ENCODE data around the gene OR4E1.
"Not testable (repeated sequence)": the region's sequence is repeated elsewhere in the genome, so short reads cannot be mapped to it uniquely, and the experiment has no call there.

Gene OR4E1

GRCh38 chr14:21698538-21698937, 24.9 kb upstream of the OR4E1 start:
- not testable (repeated sequence) for H3K27me3 ChIP-seq (ENCODE audit: control insufficient read depth in 1 of 2, insufficient read depth in 2 of 2, low read length in 2 of 2); H3K9ac ChIP-seq (ENCODE audit: low read length in 2 of 2); H3K36me3 ChIP-seq (ENCODE audit: control insufficient read depth in 2 of 2, insufficient read depth in 2 of 2, low read length in 2 of 2); H3K4me3 ChIP-seq (ENCODE audit: low read length in 2 of 2); H3K4me1 ChIP-seq (ENCODE audit: control insufficient read depth, insufficient read depth, low read length); H3K27ac ChIP-seq (ENCODE audit: low read length); H3K9me3 ChIP-seq (ENCODE audit: control insufficient read depth in 2 of 2, low read length in 2 of 2)

DNA sequence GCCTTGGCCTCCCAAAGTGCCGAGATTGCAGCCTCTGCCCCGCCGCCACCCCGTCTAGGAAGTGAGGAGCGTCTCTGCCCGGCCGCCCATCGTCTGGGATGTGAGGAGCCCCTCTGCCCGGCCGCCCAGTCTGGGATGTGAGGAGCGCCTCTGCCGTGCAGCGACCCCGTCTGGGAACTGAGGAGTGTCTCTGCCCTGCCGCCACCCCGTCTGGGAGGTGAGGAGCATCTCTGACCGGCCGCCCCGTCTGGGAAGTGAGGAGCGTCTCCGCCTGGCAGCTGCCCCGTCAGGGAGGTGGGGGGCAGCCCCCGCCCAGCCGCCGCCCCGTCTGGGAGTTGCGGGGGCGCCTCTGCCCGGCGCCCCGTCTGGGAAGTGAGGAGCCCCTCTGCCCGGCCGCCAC, 24.0 kb upstream of the OR4E1 start:
- not testable (repeated sequence) for H3K9me3 ChIP-seq (ENCODE audit: control insufficient read depth in 2 of 2, low read length in 2 of 2); H3K36me3 ChIP-seq (ENCODE audit: control insufficient read depth in 2 of 2, insufficient read depth in 2 of 2, low read length in 2 of 2); H3K27ac ChIP-seq (ENCODE audit: low read length); H3K4me3 ChIP-seq (ENCODE audit: low read length in 2 of 2); H3K4me1 ChIP-seq (ENCODE audit: control insufficient read depth, insufficient read depth, low read length); H3K27me3 ChIP-seq (ENCODE audit: control insufficient read depth in 1 of 2, insufficient read depth in 2 of 2, low read length in 2 of 2); H3K9ac ChIP-seq (ENCODE audit: low read length in 2 of 2)

DNA sequence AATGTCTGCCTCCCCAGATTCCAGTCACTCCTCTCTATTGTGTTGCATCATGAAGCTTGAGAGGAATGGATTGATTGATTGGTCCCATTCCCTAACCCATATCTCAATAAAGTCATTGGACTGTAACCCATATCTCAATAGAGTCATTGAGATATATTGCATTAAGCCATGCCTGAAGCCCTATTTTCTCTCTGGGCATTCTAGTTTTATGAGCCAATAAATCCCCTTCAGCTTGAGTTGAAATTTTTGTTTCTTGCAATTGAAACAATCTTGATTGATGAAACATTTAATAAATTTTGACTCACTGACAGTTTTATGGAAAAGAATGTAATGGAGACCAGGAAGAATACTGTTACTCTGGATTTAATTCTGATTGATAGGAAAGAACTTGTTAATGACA, 20.8 kb upstream of the OR4E1 start:
- Histone ChIP-seq H3K9me3 (ENCODE audit: control insufficient read depth in 2 of 2, low read length in 2 of 2) (no peaks in the 10 kb centered on the region), H3K4me1 (ENCODE audit: control insufficient read depth, insufficient read depth, low read length) (no peaks in the 10 kb centered on the region), H3K27me3 (ENCODE audit: control insufficient read depth in 1 of 2, insufficient read depth in 2 of 2, low read length in 2 of 2) (no peaks in the 10 kb centered on the region), H3K36me3 (ENCODE audit: control insufficient read depth in 2 of 2, insufficient read depth in 2 of 2, low read length in 2 of 2) (no peaks in the 10 kb centered on the region), H3K4me3 (ENCODE audit: low read length in 2 of 2) (no peak overlapping the region), H3K9ac (ENCODE audit: low read length in 2 of 2) (no peak overlapping the region), H3K27ac (ENCODE audit: low read length) (no peak overlapping the region)

GRCh38 chr14:21686468-21686867, 12.8 kb upstream of the OR4E1 start:
- no peaks in the 10 kb centered on the region for H3K27me3 ChIP-seq (ENCODE audit: control insufficient read depth in 1 of 2, insufficient read depth in 2 of 2, low read length in 2 of 2)
- no peak overlapping the region for H3K4me3 ChIP-seq (ENCODE audit: low read length in 2 of 2)
- no peaks in the 10 kb centered on the region for H3K36me3 ChIP-seq (ENCODE audit: control insufficient read depth in 2 of 2, insufficient read depth in 2 of 2, low read length in 2 of 2)
- no peaks in the 10 kb centered on the region for H3K4me1 ChIP-seq (ENCODE audit: control insufficient read depth, insufficient read depth, low read length)
- no peak overlapping the region for H3K27ac ChIP-seq (ENCODE audit: low read length)
- no peak overlapping the region for H3K9ac ChIP-seq (ENCODE audit: low read length in 2 of 2)
- no peaks in the 10 kb centered on the region for H3K9me3 ChIP-seq (ENCODE audit: control insufficient read depth in 2 of 2, low read length in 2 of 2)

DNA sequence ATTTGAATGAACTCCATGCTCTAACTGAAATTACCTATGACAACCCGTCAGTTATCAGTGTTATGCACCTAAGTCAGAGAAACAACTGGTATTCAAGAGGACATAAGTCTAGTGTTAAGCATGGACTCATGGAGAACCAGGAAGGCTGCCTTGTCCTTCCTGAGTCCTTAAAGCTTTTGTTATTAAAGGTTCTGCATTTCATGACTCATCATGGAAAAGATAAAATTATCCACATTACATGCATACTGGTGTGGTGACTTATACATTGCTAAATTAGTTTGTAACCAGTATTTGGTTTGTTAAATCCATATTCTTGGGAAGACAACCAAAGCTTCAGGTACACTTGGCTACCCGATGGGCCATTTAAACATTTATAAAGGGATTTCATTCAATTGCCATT, 6.5 kb upstream of the OR4E1 start:
- Histone ChIP-seq H3K27me3 (ENCODE audit: control insufficient read depth in 1 of 2, insufficient read depth in 2 of 2, low read length in 2 of 2) (no peaks in the 10 kb centered on the region), H3K9me3 (ENCODE audit: control insufficient read depth in 2 of 2, low read length in 2 of 2) (peaks cover 2 to 6% of the 10 kb centered on the region in 2 donors), H3K36me3 (ENCODE audit: control insufficient read depth in 2 of 2, insufficient read depth in 2 of 2, low read length in 2 of 2) (no peaks in the 10 kb centered on the region), H3K27ac (ENCODE audit: low read length) (no peak overlapping the region), H3K4me3 (ENCODE audit: low read length in 2 of 2) (no peak overlapping the region), H3K9ac (ENCODE audit: low read length in 2 of 2) (no peak overlapping the region), H3K4me1 (ENCODE audit: control insufficient read depth, insufficient read depth, low read length) (no peaks in the 10 kb centered on the region)

DNA sequence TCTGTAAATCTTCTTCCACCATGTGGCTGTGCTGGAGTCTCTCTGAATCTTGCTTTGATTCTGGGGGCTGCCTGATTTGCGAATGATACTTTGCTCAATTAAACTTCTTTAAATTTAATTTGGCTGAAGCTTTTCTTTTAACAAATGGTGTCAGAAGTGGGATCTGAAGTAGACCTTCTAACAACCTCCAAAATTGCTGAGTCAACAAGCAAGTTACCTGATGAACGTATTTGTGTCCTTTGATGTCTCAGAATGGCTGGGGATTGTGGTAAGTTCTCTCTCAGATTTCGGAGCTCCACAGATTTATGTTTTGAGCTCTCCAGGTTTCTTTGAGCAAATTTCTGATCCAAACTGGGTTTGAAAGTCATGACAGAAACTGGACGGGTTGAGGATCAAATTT, 1.9 kb upstream of the OR4E1 start:
- H3K27ac ChIP-seq (ENCODE audit: low read length), result no peak overlapping the region
- H3K36me3 ChIP-seq (ENCODE audit: control insufficient read depth in 2 of 2, insufficient read depth in 2 of 2, low read length in 2 of 2), result no peaks in the 10 kb centered on the region
- H3K9me3 ChIP-seq (ENCODE audit: control insufficient read depth in 2 of 2, low read length in 2 of 2), result peaks cover 2 to 8% of the 10 kb centered on the region in 2 donors
- no peaks in the 10 kb centered on the region for H3K4me1 ChIP-seq (ENCODE audit: control insufficient read depth, insufficient read depth, low read length)
- no peak overlapping the region for H3K9ac ChIP-seq (ENCODE audit: low read length in 2 of 2)
- H3K27me3 ChIP-seq (ENCODE audit: control insufficient read depth in 1 of 2, insufficient read depth in 2 of 2, low read length in 2 of 2), result no peaks in the 10 kb centered on the region
- H3K4me3 ChIP-seq (ENCODE audit: low read length in 2 of 2), result no peak overlapping the region

DNA sequence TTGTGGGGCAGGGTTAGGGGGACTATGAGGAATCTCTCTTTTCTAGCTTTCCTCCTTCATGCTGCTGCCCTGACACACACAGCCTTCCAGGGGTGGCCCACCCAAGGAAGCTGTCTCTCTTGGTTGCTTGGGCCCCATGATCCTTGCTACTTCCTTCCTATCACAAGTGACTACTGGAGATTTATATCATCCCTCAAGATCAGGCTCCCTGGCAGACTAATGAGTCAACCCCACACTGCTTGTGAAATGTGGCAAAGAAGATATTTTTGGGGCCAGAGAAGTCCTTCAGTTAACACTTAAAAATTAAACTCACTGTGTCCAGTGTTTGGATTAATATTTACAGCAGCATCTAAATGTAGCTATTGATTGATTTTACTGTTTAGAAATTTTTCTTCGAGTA, 1.5 kb downstream of the OR4E1 start:
- no peak overlapping the region for H3K9ac ChIP-seq (ENCODE audit: low read length in 2 of 2)
- no peak overlapping the region for H3K4me3 ChIP-seq (ENCODE audit: low read length in 2 of 2)
- peaks cover 2 to 8% of the 10 kb centered on the region in 2 donors for H3K9me3 ChIP-seq (ENCODE audit: control insufficient read depth in 2 of 2, low read length in 2 of 2)
- H3K4me1 ChIP-seq (ENCODE audit: control insufficient read depth, insufficient read depth, low read length), result no peaks in the 10 kb centered on the region
- H3K27me3 ChIP-seq (ENCODE audit: control insufficient read depth in 1 of 2, insufficient read depth in 2 of 2, low read length in 2 of 2), result peaks cover 0 to 3% of the 10 kb centered on the region in 2 donors
- H3K27ac ChIP-seq (ENCODE audit: low read length), result no peak overlapping the region
- H3K36me3 ChIP-seq (ENCODE audit: control insufficient read depth in 2 of 2, insufficient read depth in 2 of 2, low read length in 2 of 2), result no peaks in the 10 kb centered on the region

DNA sequence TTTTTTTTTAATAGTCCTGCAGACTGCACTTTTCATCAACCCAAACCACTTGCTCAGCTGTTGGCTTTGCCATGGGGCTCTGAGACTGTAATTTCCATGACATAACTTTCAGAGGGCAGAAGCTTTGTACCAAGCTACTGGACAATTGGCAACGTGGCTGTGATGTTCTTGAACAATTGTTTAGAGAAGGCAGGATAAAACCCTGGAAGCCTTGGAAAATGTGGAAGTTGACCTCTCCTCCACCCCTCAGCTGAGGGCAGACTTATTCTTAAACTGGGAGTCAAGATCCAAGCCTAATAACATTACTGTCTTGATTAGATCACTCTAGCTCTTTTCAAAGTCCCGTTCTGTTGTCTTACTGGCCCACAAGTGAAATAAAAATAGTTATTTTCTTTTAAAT, 2.2 kb downstream of the OR4E1 start:
- Histone ChIP-seq H3K9ac (ENCODE audit: low read length in 2 of 2) (no peak overlapping the region), H3K4me1 (ENCODE audit: control insufficient read depth, insufficient read depth, low read length) (no peaks in the 10 kb centered on the region), H3K4me3 (ENCODE audit: low read length in 2 of 2) (no peak overlapping the region), H3K9me3 (ENCODE audit: control insufficient read depth in 2 of 2, low read length in 2 of 2) (peaks cover 2 to 5% of the 10 kb centered on the region in 2 donors), H3K27ac (ENCODE audit: low read length) (no peak overlapping the region), H3K36me3 (ENCODE audit: control insufficient read depth in 2 of 2, insufficient read depth in 2 of 2, low read length in 2 of 2) (no peaks in the 10 kb centered on the region), H3K27me3 (ENCODE audit: control insufficient read depth in 1 of 2, insufficient read depth in 2 of 2, low read length in 2 of 2) (peaks cover 0 to 3% of the 10 kb centered on the region in 2 donors)

DNA sequence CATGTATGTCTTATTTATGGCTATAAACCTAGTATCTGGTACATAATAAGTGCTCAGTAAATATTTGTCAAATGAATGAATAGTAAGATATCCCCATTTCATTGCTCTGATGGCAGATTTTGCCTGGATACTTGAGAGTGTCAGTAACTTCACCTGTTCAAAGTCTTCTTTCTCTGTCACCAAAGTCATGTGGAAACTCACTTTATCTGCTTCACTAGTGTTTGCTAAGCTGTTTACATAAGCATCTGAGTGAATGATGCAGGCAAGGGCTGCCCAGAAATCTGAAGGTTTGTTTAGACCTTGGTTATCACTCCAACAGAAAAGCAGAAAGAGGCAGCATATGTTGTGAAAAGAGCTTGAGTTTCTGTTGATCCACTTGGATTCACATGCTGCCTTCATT, 4.3 kb downstream of the OR4E1 start:
- H3K36me3 ChIP-seq (ENCODE audit: control insufficient read depth in 2 of 2, insufficient read depth in 2 of 2, low read length in 2 of 2), result no peaks in the 10 kb centered on the region
- H3K27me3 ChIP-seq (ENCODE audit: control insufficient read depth in 1 of 2, insufficient read depth in 2 of 2, low read length in 2 of 2), result peaks cover 0 to 3% of the 10 kb centered on the region in 2 donors
- H3K9ac ChIP-seq (ENCODE audit: low read length in 2 of 2), result no peak overlapping the region
- H3K9me3 ChIP-seq (ENCODE audit: control insufficient read depth in 2 of 2, low read length in 2 of 2), result no peaks in the 10 kb centered on the region
- H3K4me1 ChIP-seq (ENCODE audit: control insufficient read depth, insufficient read depth, low read length), result no peaks in the 10 kb centered on the region
- no peak overlapping the region for H3K4me3 ChIP-seq (ENCODE audit: low read length in 2 of 2)
- no peak overlapping the region for H3K27ac ChIP-seq (ENCODE audit: low read length)

GRCh38 chr14:21668377-21668776, 5.2 kb downstream of the OR4E1 start:
- no peak overlapping the region for H3K27ac ChIP-seq (ENCODE audit: low read length)

DNA sequence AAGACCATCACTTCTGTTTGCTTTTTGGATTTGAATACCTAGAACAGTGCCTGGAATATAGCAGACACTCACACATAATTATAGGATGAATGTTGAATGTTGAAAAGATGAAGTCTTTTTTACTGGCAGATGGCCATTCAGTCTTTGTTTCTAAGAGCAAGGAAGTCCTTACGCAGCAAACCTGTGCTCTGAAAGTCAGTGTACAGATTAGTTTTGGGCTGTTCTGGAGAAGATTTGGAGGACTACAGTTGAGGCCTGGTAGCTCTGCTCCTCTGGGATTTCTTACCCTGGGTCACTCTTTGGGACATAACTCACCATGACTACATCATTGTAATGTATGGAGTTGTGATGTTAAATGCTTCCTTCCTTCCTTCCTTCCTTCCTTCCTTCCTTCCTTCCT, 16.6 kb downstream of the OR4E1 start:
- Histone ChIP-seq H3K36me3 (ENCODE audit: control insufficient read depth in 2 of 2, insufficient read depth in 2 of 2, low read length in 2 of 2) (no peaks in the 10 kb centered on the region), H3K27ac (ENCODE audit: low read length) (no peak overlapping the region), H3K4me3 (ENCODE audit: low read length in 2 of 2) (no peak overlapping the region), H3K9ac (ENCODE audit: low read length in 2 of 2) (no peak overlapping the region), H3K4me1 (ENCODE audit: control insufficient read depth, insufficient read depth, low read length) (no peaks in the 10 kb centered on the region), H3K27me3 (ENCODE audit: control insufficient read depth in 1 of 2, insufficient read depth in 2 of 2, low read length in 2 of 2) (peaks cover 0 to 2% of the 10 kb centered on the region in 2 donors), H3K9me3 (ENCODE audit: control insufficient read depth in 2 of 2, low read length in 2 of 2) (no peaks in the 10 kb centered on the region)

More at GRCh38 chr14:21668377-21668776, 5.2 kb downstream of the OR4E1 start:
- Histone ChIP-seq H3K4me1 (ENCODE audit: control insufficient read depth, insufficient read depth, low read length) (no peaks in the 10 kb centered on the region), H3K9me3 (ENCODE audit: control insufficient read depth in 2 of 2, low read length in 2 of 2) (no peaks in the 10 kb centered on the region), H3K36me3 (ENCODE audit: control insufficient read depth in 2 of 2, insufficient read depth in 2 of 2, low read length in 2 of 2) (no peaks in the 10 kb centered on the region), H3K4me3 (ENCODE audit: low read length in 2 of 2) (no peak overlapping the region), H3K9ac (ENCODE audit: low read length in 2 of 2) (no peak overlapping the region), H3K27me3 (ENCODE audit: control insufficient read depth in 1 of 2, insufficient read depth in 2 of 2, low read length in 2 of 2) (peaks cover 0 to 3% of the 10 kb centered on the region in 2 donors)

Data from stomach smooth muscle (tissue), 2 donors.